ENCODE results near the gene C6orf136. TPM values are rescaled to one million over a fixed set of nuclear protein-coding genes. Genes with fewer than 3 reads are reported as not detected.

The C6orf136 gene
- total and polyA plus RNA-seq, 10 of the 15 experiments (the other 5 are each of a cell fraction or from before 2014, with no cell fraction given): 5.2 to 24.1 (median 14.9) TPM

GRCh38 chr6:30626484-30627366, 20.2 kb upstream of the C6orf136 start, which contains the start of gene ATAT1 (continued):
- TF ChIP-seq SPI1 (IDR thresholded peaks at IDR 0.05; ENCODE audit: borderline replicate concordance, insufficient read depth, low read depth, low read length) (peak; percentile 57; the same call in 1 of the 2 replicates), MEF2B (IDR thresholded peaks at IDR 0.05; ENCODE audit: partially characterized antibody, poor library complexity, severe bottlenecking) (no peak), ETV6 (conservative IDR thresholded peaks at IDR 0.05 in 1 of 2, IDR thresholded peaks at IDR 0.05 in 1 of 2; ENCODE audit: borderline replicate concordance in 1 of 2, low read depth in 1 of 2) (no peak), ELK1 (IDR thresholded peaks at IDR 0.05; ENCODE audit: low read depth, low read length) (peak; percentile 38), POLR2A (IDR thresholded peaks at IDR 0.05; ENCODE audit: low read depth, low read length) (peak; percentile 97), CBX3 (IDR thresholded peaks at IDR 0.05; ENCODE audit: borderline replicate concordance, low read depth) (no peak), MAX (IDR thresholded peaks at IDR 0.05; ENCODE audit: low read depth, low read length) (no peak), USF2 (IDR thresholded peaks at IDR 0.05; ENCODE audit: borderline replicate concordance, low read depth, low read length) (no peak), KAT2A (conservative IDR thresholded peaks at IDR 0.05; ENCODE audit: control insufficient read depth, low read depth, low read length) (no peak), USF1 (IDR thresholded peaks at IDR 0.05; ENCODE audit: borderline replicate concordance, extremely low read length, insufficient read depth, low read depth, low read length) (no peak), CHD4 (IDR thresholded peaks at IDR 0.05) (no peak), EED (IDR thresholded peaks at IDR 0.05; ENCODE audit: low read depth) (no peak), POU2F2 (IDR thresholded peaks at IDR 0.05; ENCODE audit: borderline replicate concordance, low read depth, low read length) (peak; percentile 66; the same call in 1 of the 3 replicates), ATF3 (IDR thresholded peaks at IDR 0.05; ENCODE audit: borderline replicate concordance, extremely low read depth, low read depth, low read length) (no peak), TCF7 (IDR thresholded peaks at IDR 0.05; ENCODE audit: borderline replicate concordance) (no peak), CHD2 (IDR thresholded peaks at IDR 0.05; ENCODE audit: borderline replicate concordance, low read depth, low read length) (peak; percentile 39; the same call in 1 of the 2 replicates), NR2F1 (conservative IDR thresholded peaks at IDR 0.05) (peak; percentile 95), STAT3 (IDR thresholded peaks at IDR 0.05; ENCODE audit: low read depth, low read length) (no peak), IKZF1 (conservative IDR thresholded peaks at IDR 0.05) (peak; percentile 44; the same call in 1 of the 2 replicates), RB1 (IDR thresholded peaks at IDR 0.05; ENCODE audit: borderline replicate concordance) (no peak), ZNF24 (IDR thresholded peaks at IDR 0.05) (no peak)
